ENCODE results near the gene BABAM1.
A peak's percentile ranks its signal among the peaks of the same experiment; 100 is the strongest.

The BABAM1 gene

DNA sequence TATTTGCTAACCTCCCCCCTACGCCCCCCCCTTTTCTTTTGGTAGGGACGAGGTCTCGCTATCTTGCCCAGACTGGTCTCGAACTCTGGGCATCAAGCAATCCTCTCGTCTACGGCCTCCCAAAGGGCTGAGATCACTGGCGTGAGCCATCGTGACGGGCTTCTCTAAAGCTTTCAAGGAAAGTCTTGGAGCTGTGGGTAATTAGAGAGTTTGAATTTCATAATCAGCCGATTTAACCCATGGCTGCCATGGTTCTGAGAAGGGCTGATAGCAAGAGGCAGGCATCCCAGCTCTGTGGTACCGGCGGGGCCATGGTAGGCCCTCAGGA lies 36.7 kb downstream of the BABAM1 start:
- no peak for DNase-seq (ENCODE audit: low read depth)

- DNase-seq (ENCODE audit: low read depth): no peak
Measured at GRCh38 chr19:17304386-17305215, 37.4 kb downstream of the BABAM1 start.

DNA sequence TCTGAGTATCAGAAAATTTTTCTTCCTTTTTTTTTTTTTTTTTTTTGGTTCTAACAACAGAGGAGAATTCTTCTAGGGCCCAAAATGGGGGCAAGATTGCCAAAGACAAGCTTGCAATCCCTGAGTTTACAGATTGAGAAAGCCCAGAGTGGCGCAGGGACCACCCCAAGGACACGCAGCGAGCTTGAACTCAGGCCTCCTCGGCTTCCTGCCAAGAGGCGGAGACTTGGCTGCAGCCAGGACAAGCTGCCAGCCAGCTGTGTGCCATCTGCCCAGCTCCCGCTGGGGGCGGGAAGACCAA lies 37.9 kb downstream of the BABAM1 start:
- DNase-seq (ENCODE audit: low read depth): no peak

GRCh38 chr19:17305517-17306284 lies 38.5 kb downstream of the BABAM1 start, which contains the start of gene MRPL34:
MRPL34 (plus strand) TSS chr19:17305872; CDS start chr19:17305893, 21 bp downstream.
- DNase-seq (ENCODE audit: low read depth): peak; percentile 92

GRCh38 chr19:17306285-17306714 lies 39.1 kb downstream of the BABAM1 start:
- no peak for DNase-seq (ENCODE audit: low read depth)

DNA sequence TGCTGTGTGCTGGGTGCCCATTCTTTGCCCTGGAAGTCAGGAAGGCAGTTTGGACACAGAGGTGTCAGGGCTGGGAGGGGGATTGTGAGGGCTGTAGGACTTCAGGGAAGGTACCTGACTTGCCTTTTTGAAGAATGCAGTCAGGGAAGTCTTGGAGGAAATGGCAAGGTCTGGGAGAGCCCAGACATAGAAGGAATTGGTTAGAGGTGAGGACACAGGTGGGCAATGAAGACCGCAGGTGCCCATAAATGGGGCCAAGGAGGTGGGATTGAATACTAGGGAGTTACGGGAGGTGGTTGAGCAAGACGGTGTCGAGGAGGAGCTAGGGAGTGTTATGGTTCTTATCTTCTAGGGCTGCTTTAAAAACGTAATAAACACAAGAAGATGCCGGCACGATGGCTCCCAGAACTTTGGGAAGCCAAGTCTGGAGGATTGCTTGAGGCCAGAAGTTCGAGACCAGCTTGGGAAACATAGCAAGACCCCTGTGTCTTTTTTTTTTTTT lies 40.7 kb downstream of the BABAM1 start:
- no peak for DNase-seq (ENCODE audit: low read depth)

GRCh38 chr19:17309198-17309964 lies 42.1 kb downstream of the BABAM1 start, which contains the start of gene DDA1:
DDA1 (plus strand) TSS chr19:17309563; CDS start chr19:17309655, 92 bp downstream.
- DNase-seq (ENCODE audit: low read depth): peak; percentile 96

GRCh38 chr19:17309965-17310461 lies 42.8 kb downstream of the BABAM1 start:
- no peak for DNase-seq (ENCODE audit: low read depth)

DNA sequence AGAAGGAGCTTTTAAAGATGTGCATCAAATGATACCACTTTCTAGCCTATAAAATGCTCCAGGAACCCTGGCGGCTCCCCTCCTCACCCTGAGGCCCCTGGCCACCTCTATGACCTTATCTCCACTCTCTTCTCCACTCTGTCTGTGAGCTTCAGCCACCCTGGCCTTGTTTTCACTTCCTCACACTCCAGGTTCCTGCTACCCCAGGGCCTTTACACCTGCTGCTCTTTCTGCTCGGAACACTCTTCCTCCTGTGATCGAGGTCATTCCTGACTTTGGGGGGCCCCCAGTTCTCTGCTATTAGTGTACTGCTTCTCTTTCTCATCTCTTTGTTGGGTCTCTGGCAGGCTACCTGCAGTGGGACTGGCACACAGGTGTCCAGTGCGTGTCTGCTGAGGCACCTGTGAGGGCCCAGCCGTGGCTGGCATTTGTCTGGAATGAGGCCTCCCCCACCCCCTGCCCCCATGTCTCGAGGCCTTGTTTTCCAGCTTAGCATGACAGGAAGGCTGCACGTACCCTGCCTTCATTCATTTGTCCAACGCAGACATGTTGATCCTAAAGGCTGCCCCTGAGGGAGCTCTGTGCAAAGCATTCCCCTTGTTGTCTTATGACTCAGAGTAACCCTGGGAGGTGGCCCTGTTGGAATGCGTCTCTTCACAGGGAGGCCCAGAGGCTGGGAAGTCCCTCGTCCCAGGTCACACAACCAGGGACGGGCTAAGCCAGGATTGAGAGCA lies 44.4 kb downstream of the BABAM1 start:
- DNase-seq (ENCODE audit: low read depth): no peak

DNA sequence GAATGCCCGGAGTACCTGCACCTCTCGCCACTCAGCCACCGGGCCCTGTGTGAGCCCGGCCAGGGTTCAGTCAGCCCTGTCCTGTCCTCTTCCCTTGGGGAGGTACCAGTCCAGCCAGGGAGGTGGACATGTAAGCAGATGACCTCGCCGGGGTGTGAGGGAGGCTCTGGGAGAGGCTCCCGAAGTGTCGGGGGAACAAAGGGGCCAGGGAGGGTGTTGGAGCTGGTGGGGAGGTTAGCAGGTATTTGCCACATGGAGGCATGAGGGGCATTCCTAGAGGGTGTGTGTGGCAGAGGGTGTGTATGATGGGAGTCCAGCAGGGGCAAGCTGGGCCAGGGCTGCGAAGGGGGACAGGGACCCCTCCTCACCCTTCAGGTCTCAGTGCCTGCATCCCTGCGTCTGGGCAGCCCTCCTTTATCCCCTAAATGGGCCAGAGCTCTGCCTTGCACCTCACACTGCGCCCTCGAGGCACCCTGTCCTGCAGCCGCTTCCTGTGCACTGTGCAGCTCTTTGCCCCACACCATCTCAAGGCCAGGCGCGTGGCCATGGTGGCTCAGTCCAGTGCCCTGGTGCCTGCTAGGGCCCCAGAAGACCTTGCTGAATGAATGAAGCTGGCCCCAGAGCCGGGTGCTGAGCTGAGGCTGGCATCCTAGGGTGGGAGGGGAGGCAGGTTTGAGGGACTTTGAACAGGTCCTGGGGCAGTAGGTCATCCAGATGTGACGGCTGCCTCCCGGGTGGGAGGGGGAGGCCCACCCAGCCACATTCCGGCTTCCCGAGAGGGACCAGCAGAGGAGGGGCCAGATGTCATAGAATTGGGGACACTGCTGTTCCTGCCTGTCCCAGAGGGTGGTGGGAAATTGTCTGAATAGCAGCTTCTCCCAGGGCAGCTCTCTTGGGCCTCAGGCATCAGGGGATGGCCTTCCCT lies 45.2 kb downstream of the BABAM1 start:
- no peak for DNase-seq (ENCODE audit: low read depth)

- no peak for DNase-seq (ENCODE audit: low read depth)
Measured at GRCh38 chr19:17314007-17314593, 46.9 kb downstream of the BABAM1 start.

DNA sequence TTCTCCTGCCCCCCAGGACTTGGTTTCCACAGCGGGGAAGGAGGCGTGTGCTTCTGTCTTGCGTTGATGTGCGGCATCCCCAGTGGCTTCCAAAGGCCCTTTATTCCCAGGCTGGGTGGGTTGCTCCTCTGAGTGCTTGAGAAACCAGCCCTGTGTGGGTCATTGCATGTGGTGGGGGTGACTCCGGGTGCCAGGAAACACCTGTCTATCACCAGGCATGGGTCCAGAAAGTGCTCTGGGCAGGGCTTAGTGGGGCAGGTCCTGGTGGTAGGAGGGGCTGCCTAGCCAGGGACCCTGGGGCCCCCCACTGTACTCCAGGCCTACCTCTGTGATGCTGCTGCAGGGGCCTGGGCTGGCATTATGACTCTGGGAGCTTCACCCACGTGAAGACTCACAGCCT lies 51.7 kb downstream of the BABAM1 start:
- DNase-seq (ENCODE audit: low read depth): no peak

- DNase-seq (ENCODE audit: low read depth): no peak
Measured at GRCh38 chr19:17319473-17320238, 52.4 kb downstream of the BABAM1 start.

DNA sequence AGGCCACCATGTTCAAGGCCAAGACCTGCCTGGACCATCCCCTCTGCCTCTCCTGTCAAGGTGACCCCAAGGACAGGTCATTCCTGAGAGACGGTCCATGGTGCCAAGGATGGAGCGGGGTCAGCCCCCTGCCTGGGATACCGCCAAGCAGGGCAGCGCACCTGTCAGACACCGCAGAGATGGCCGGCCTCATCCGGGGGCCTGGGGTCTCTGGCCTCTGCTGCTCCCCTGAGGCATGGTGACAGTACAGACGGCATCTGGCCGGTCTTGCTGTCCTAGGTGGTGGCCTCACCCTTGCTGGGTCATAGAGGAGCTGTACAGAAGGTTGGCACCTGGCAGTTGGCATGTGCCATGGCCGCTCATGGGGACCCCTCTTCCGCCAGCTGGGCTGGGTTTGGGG lies 53.2 kb downstream of the BABAM1 start:
- no peak for DNase-seq (ENCODE audit: low read depth)

DNA sequence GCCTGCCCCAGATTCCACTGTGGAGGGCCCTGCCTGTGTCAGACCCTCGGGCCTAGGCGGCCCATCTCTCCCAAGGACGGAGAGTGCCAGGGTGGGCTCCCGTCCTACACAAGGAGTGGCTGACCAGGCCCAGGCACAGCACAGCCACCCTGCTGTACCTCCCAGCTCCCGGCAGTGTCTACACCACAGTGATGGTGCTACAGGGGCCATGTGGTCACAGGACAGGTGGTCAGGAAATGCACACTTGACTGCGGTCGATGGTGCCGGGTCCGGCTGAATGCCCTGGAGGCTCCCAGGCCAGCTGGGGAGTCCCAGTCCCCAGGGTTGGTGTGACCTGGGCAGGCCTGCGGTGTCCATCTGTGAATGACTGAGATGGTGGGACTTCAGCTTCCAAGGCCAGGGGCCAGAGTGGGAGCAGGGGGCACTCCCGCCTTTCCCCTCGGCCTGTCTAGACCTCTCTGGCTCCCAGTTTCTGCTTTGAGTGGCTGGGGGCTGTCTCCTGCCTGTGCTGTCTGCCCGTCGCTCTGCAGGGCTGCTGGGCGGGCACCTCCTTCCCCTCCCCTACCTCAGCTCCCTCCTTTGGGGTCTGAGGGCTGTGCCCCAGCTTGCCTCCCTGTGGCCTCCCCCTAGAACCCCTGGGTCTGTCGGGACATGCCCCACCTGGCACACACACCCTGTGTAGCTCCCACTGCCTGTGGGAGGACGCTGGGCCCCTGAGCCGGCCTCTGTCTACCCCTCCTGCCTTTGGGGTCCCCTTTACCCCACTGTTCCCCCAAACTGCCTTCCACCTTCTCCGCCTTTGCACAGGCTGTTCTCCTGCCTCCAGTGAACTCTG lies 54.6 kb downstream of the BABAM1 start:
- no peak for DNase-seq (ENCODE audit: low read depth)

DNA sequence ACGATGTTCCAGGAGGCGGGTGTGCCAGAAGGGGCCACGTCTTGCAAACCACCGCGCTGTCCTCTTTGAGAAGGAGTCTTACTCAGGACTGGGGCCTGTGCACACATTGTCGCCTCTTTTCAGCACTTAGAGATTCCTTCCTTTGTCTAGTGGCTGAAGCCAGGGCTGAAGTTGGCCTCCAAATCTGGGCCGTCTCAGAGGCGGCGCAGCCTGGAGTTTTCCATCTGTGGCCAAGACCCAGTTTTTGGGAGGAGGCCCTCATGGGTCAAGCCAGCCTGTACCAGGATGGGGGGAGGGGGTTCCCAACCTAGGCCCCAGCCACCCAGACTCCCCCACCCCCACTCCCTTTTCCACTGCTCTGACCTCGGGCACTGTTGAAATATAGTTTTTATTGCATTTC lies 55.6 kb downstream of the BABAM1 start:
- no peak for DNase-seq (ENCODE audit: low read depth)

- DNase-seq (ENCODE audit: low read depth): no peak
Measured at GRCh38 chr19:17323300-17323963, 56.2 kb downstream of the BABAM1 start.

DNA sequence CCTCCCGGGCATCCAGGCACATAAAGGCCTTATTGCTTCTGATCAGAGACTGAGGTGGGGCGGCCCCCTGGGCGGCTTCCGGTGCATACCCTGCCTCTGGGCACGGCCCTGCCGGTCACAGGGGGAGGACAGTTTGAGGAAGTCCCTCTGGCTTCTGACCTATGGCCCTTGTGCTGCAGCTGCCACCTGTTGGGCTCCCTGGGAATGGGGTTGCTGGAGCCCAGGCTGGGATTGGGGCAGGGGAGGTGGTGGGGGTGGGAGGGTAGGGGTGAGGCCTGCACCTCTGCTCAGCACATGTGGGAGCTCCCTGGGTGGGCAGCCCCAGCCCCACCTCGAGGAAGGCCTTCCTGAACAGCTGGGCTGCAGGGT lies 56.7 kb downstream of the BABAM1 start:
- DNase-seq (ENCODE audit: low read depth): no peak

Data from HS-5 (cell line).